AG10803 (cell line): ENCODE results near the gene PTBP3.
A peak's percentile ranks its signal among the peaks of the same experiment; 100 is the strongest.
"Not testable (repeated sequence)": the region's sequence is repeated elsewhere in the genome, so short reads cannot be mapped to it uniquely, and the experiment has no call there.

ENCODE experiments used
- DNase-seq: peaks from one replicate; pipeline ENCODE4 v3.0.0; 2010; ENCODE audit warnings: low read depth
- H3K4me3 ChIP-seq: 2 replicates; pipeline ENCODE4 v1.5.1; 2011; ENCODE audit warnings: mild to moderate bottlenecking, low read length, control low read depth
- CTCF ChIP-seq: conservative IDR thresholded peaks from 2 replicates; pipeline ENCODE4 v1.5.1; 2011; ENCODE audit warnings: mild to moderate bottlenecking, low read length, control low read depth, inconsistent platforms

Gene PTBP3

GRCh38 chr9:112378328-112379176 lies 45.1 kb upstream of the PTBP3 start:
- DNase-seq = no peak

GRCh38 chr9:112377684-112378327 lies 44.4 kb upstream of the PTBP3 start:
- DNase-seq = no peak
- no peak for TF ChIP-seq CTCF
- H3K4me3 ChIP-seq = peak overlapping the region; percentile 93

More at GRCh38 chr9:112378328-112379176, 45.1 kb upstream of the PTBP3 start:
- TF ChIP-seq CTCF = no peak
- peak overlapping the region; percentile 93 for H3K4me3 ChIP-seq

- H3K4me3 ChIP-seq = no peak overlapping the region
- TF ChIP-seq CTCF = no peak
- DNase-seq = no peak
Observed at GRCh38 chr9:112377087-112377486, 43.7 kb upstream of the PTBP3 start.

- no peak for DNase-seq
- no peak overlapping the region for H3K4me3 ChIP-seq
- no peak for TF ChIP-seq CTCF
Observed at GRCh38 chr9:112375361-112375760, 41.9 kb upstream of the PTBP3 start.

GRCh38 chr9:112374232-112374631 lies 40.8 kb upstream of the PTBP3 start:
- not testable (repeated sequence) for H3K4me3 ChIP-seq

DNA sequence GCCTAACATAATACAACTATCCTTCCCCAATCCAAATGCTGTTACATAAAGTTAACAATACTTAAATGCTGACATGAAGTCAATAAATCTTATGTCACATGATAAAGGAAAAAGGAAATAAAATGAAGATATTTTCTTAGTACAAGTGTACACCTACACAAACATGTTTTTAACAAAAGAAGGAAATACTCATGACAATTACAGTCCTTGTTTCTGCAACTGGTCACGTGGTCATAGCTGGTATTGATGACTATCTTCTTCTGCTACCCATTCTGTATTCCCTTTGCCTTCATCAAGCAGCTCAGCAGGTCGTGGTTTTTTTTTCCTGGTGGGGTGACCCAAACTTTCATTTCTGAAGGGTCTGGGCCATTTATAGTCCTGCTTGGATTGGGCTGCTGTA lies 40.2 kb upstream of the PTBP3 start:
- DNase-seq = not testable (repeated sequence)

More at GRCh38 chr9:112374232-112374631, 40.8 kb upstream of the PTBP3 start:
- not testable (repeated sequence) for DNase-seq

GRCh38 chr9:112371060-112371459 lies 37.6 kb upstream of the PTBP3 start:
- no peak for DNase-seq
- TF ChIP-seq CTCF = no peak
- no peak overlapping the region for H3K4me3 ChIP-seq

More for the DNA sequence above, 40.2 kb upstream of the PTBP3 start:
- H3K4me3 ChIP-seq = not testable (repeated sequence)

DNA sequence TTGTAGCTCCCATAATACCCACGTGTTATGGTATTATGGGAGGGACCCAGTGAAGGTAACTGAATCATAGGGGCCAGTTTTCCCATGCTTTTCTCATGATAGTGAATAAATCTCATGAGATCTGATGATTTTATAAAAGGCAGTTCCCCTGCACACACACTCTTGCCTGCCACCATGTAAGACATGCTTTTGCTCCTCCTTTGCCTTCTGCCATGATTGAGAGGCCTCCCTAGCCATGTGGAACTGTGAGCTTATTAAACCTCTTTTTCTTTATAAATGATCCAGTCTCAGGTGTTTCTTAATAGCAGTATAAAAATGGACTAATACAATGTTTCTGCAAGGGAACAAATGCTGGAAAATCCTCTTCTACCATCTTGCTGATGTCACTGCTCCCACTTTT lies 36.4 kb upstream of the PTBP3 start:
- no peak for DNase-seq
- no peak overlapping the region for H3K4me3 ChIP-seq
- TF ChIP-seq CTCF = no peak
